HepG2 (cell line): ENCODE measurements around the gene SMC1A. TPM values are rescaled to one million over a fixed set of nuclear protein-coding genes. Genes with fewer than 3 reads are reported as not detected.

Experiments
- ATAC-seq: fragments of 200-7000 bp; cut with Tn5 transposase; 3 replicates; pipeline ENCODE4 v1.9.1; 2020; ENCODE audit warnings: mild to moderate bottlenecking, moderate library complexity
- Bru-seq: library from RNA; stranded (reverse); fragments of 400-500 nt; gene quantifications from one replicate; lab custom pipeline; 2021; lab: Mats Ljungman, UMichigan
- BruChase-seq, 2 experiments: library from RNA; stranded (reverse); fragments of 400-500 nt; gene quantifications; one replicate each; lab custom pipeline; 2021; lab: Mats Ljungman, UMichigan
- BruUV-seq: library from RNA; stranded (reverse); fragments of 400-500 nt; replicated peaks from 2 replicates; lab custom pipeline; 2021; lab: Mats Ljungman, UMichigan
- CTCF ChIA-PET: fragments of 300-600 bp; formaldehyde crosslinking; extraction: SDS; loops from one replicate; lab custom pipeline; 2021; ENCODE audit warnings: low total read pairs, inconsistent platforms, low intra/inter-chr PET ratio; lab: Yijun Ruan, JAX
- POLR2A ChIA-PET: fragments of 350-600 bp; sonication (Branson Sonifier 250); formaldehyde crosslinking; loops from one replicate; lab custom pipeline; 2020; ENCODE audit warnings: antibody characterized with exemption, inconsistent platforms; lab: Yijun Ruan, JAX
- DNase-seq: peaks from one replicate; pipeline ENCODE4 v3.0.0-alpha.2; 2015; ENCODE audit warnings: low spot score
- FAIRE-seq: peaks from 3 replicates; lab custom pipeline; 2011; peaks lifted over from hg19 to GRCh38; lab: Jason Lieb, UNC
- H2AFZ ChIP-seq: one replicate; pipeline ENCODE4 v1.6.1; 2011; ENCODE audit warnings: low read length, inconsistent platforms
- H3K27ac ChIP-seq: fragments of 300-600 bp; 3 replicates; pipeline ENCODE4 v1.8.0; 2011; ENCODE audit warnings: mixed run types, mild to moderate bottlenecking, mixed read lengths, low read length, inconsistent platforms; ENCODE audit not compliant: insufficient read depth; ENCODE audit errors: extremely low read length
- H3K27me3 ChIP-seq, 2 experiments: fragments of 200-600 bp in 1 of 2; 2 replicates in 1 of 2; 3 replicates in 1 of 2; pipeline versions ENCODE4 v1.6.0 to v1.8.0; 2011; ENCODE audit warnings: low read length in 2 of 2, mild to moderate bottlenecking in 2 of 2, moderate library complexity in 2 of 2, inconsistent platforms in 1 of 2; ENCODE audit not compliant: insufficient read depth in 2 of 2, control insufficient read depth in 1 of 2
- H3K36me3 ChIP-seq, 2 experiments: fragments of 200-600 bp in 1 of 2; replicated peaks in 1 of 2; 2 replicates in 1 of 2; 3 replicates in 1 of 2; pipeline versions ENCODE4 v1.5.1 to v1.8.0; 2011; ENCODE audit warnings: low read length in 2 of 2, inconsistent platforms in 1 of 2; ENCODE audit not compliant: insufficient read depth in 2 of 2, control insufficient read depth in 1 of 2
- H3K4me1 ChIP-seq: 2 replicates; pipeline ENCODE4 v1.5.1; 2012; ENCODE audit warnings: low read length, inconsistent platforms; ENCODE audit not compliant: insufficient read depth
- H3K4me2 ChIP-seq: 2 replicates; pipeline ENCODE4 v1.6.0; 2011; ENCODE audit warnings: low read depth, low read length, inconsistent platforms
- H3K4me3 ChIP-seq, 3 experiments: fragments of 200-600 bp in 1 of 3; sonication (generic), shearing (Covaris generic) in 1 of 3; replicated peaks in 1 of 3; 2 replicates each; pipeline ENCODE4 v1.5.1; 2011 to 2016; ENCODE audit warnings: low read length in 3 of 3, inconsistent platforms in 2 of 3, low read depth in 2 of 3, mild to moderate bottlenecking in 2 of 3, control low read depth in 1 of 3, mixed read lengths in 1 of 3; ENCODE audit not compliant: insufficient read depth in 1 of 3
- H3K79me2 ChIP-seq: one replicate; pipeline ENCODE4 v1.6.1; 2011; ENCODE audit warnings: low read length, inconsistent platforms; ENCODE audit not compliant: insufficient read depth
- H3K9ac ChIP-seq: 2 replicates; pipeline ENCODE4 v1.6.0; 2011; ENCODE audit warnings: mild to moderate bottlenecking, low read depth, low read length, inconsistent platforms; ENCODE audit not compliant: insufficient read depth
- H3K9me3 ChIP-seq: 2 replicates; pipeline ENCODE4 v1.5.1; 2012; ENCODE audit warnings: mild to moderate bottlenecking, low read length
- H4K20me1 ChIP-seq: 2 replicates; pipeline ENCODE4 v1.6.0; 2011; ENCODE audit warnings: inconsistent platforms, mild to moderate bottlenecking, low read length, moderate library complexity; ENCODE audit not compliant: insufficient read depth
- ARNTL ChIP-seq: sonication (generic); formaldehyde crosslinking; IDR thresholded peaks from 2 replicates; pipeline ENCODE4 v1.4.0; 2020; ENCODE audit warnings: mild to moderate bottlenecking, missing genetic modification reagents
- HIC2 ChIP-seq: sonication (generic); formaldehyde crosslinking; IDR thresholded peaks from 2 replicates; pipeline ENCODE4 v1.9.0; 2022; ENCODE audit warnings: low read depth, missing genetic modification reagents
- KDM5B ChIP-seq: sonication (generic); formaldehyde crosslinking; IDR thresholded peaks from 2 replicates; pipeline ENCODE4 v1.4.0; 2020; ENCODE audit warnings: missing genetic modification reagents, mild to moderate bottlenecking, borderline replicate concordance
- RFX5 ChIP-seq: IDR thresholded peaks from 2 replicates; pipeline ENCODE4 v1.6.1; 2011; ENCODE audit warnings: low read depth, low read length, improper control_type of control experiment
- SNAI1 ChIP-seq: sonication (generic); formaldehyde crosslinking; IDR thresholded peaks from 2 replicates; pipeline ENCODE4 v1.5.0; 2020; ENCODE audit warnings: mild to moderate bottlenecking, missing genetic modification reagents, borderline replicate concordance
- SRY ChIP-seq: sonication (generic); formaldehyde crosslinking; IDR thresholded peaks from 2 replicates; pipeline ENCODE4 v1.8.0; 2022; ENCODE audit warnings: mild to moderate bottlenecking, missing genetic modification reagents
- ZEB1 ChIP-seq: IDR thresholded peaks from 2 replicates; pipeline ENCODE4 v1.6.1; 2012; ENCODE audit warnings: mild to moderate bottlenecking, low read depth, inconsistent platforms; ENCODE audit not compliant: insufficient replicate concordance
- ZMAT5 ChIP-seq: sonication (generic); formaldehyde crosslinking; IDR thresholded peaks from 2 replicates; pipeline ENCODE4 v1.5.0; 2020; ENCODE audit warnings: mild to moderate bottlenecking, low read depth, missing genetic modification reagents, borderline replicate concordance
- ZNF704 ChIP-seq: sonication (generic); formaldehyde crosslinking; IDR thresholded peaks from 2 replicates; pipeline ENCODE4 v1.8.1; 2023; ENCODE audit warnings: mild to moderate bottlenecking, inconsistent platforms, moderate library complexity, missing genetic modification reagents, borderline replicate concordance
- WGBS: methylation state at CpG from one replicate; pipeline ENCODE4 v1.1.6; 2017; ENCODE audit warnings: low lambda C conversion rate; 5-methylcytosine and 5-hydroxymethylcytosine counted together
- in situ Hi-C: cut with HindIII; loops from 2 replicates; pipeline ENCODE4 v1.10.0; 2017; ENCODE audit warnings: low pct_unique_long_range_greater_than_20kb; ENCODE audit not compliant: extremely low pct_ligation_motif_present
- intact Hi-C: fragments of 100-400 bp; cut with micrococcal nuclease; formaldehyde crosslinking; loops from one replicate; pipeline ENCODE4 v1.10.0; 2022; ENCODE audit not compliant: unreplicated experiment
- long read RNA-seq, 2 experiments: library from RNA in 1 of 2; library from polyadenylated mRNA in 1 of 2; stranded (forward) in 1 of 2; unstranded in 1 of 2; transcript quantifications; one replicate each; pipeline ENCODE4 v2.0.0, GENCODE V29; 2019 to 2022
- polyA minus RNA-seq, 3 experiments: library from RNA; depleted of rRNA, polyadenylated mRNA; stranded (reverse); fragments of >200 nt; gene quantifications; 2 replicates each; pipeline ENCODE4 v1.2.3, GENCODE V29; 2011; ENCODE audit warnings: low replicate concordance in 1 of 3
- polyA plus RNA-seq, 8 experiments: library from polyadenylated mRNA; depleted of rRNA in 3 of 8; stranded (reverse) in 7 of 8; unstranded in 1 of 8; fragments of >200 nt; fragmentation: Illumina TruSeq in 4 of 8; extraction: Trizol in 4 of 8; gene quantifications; 2 replicates each; pipeline versions ENCODE4 v1.2.1 to v1.2.3, GENCODE V29; 2011 to 2016; ENCODE audit warnings: low read depth in 4 of 8, missing spikeins in 1 of 8, mixed read lengths in 1 of 8; ENCODE audit not compliant: insufficient read depth in 1 of 8
- total RNA-seq, 5 experiments: library from RNA; depleted of rRNA; stranded (reverse); fragments of >200 nt; fragmentation: Illumina TruSeq; extraction: Trizol; gene quantifications; 2 replicates each; pipeline ENCODE4 v1.2.3, GENCODE V29; 2016; ENCODE audit warnings: low read depth in 1 of 5
- TF ChIP-seq, protein P1 (sequence below): sonication (generic); formaldehyde crosslinking; IDR thresholded peaks from 2 replicates; pipeline ENCODE4 v1.5.0; 2020; ENCODE audit warnings: missing genetic modification reagents, mild to moderate bottlenecking, borderline replicate concordance

The SMC1A gene
- total RNA-seq (2016; rRNA removed; fragmentation: Illumina TruSeq; extraction: Trizol) (46.6 and 73.4 TPM in 2 replicates), polyA plus RNA-seq (2011; rRNA removed) (9.2 and 9.4 TPM in 2 replicates), polyA minus RNA-seq (2011; rRNA and poly(A)+ RNA removed; ENCODE audit: low replicate concordance) (17.8 and 135 TPM in 2 replicates), Bru-seq, nascent RNA (percentile 70 among the genes with signal in this experiment), BruChase-seq, experiment 1, labeled RNA remaining after a 6-hour chase (percentile 84 among the genes with signal in this experiment), BruChase-seq, experiment 2, labeled RNA remaining after a 2-hour chase (percentile 82 among the genes with signal in this experiment)
- total RNA-seq (2016; cell fraction: cytosol; rRNA removed; fragmentation: Illumina TruSeq; extraction: Trizol; ENCODE audit: low read depth), result 3.3 and 3.9 TPM in 2 replicates
- 45.9 and 65.7 TPM in 2 replicates for total RNA-seq (2016; cell fraction: insoluble cytoplasmic fraction; rRNA removed; fragmentation: Illumina TruSeq; extraction: Trizol)
- total RNA-seq (2016; cell fraction: membrane; rRNA removed; fragmentation: Illumina TruSeq; extraction: Trizol), result 6.9 and 8.5 TPM in 2 replicates
- 38.2 and 39.4 TPM in 2 replicates for total RNA-seq (2016; cell fraction: nucleus; rRNA removed; fragmentation: Illumina TruSeq; extraction: Trizol)
- polyA plus RNA-seq (2011; cell fraction: cytosol; rRNA removed), result 10.7 and 12.6 TPM in 2 replicates
- 18.5 and 19.0 TPM in 2 replicates for polyA plus RNA-seq (2011; cell fraction: nucleus; rRNA removed)
- 23.8 and 26.7 TPM in 2 replicates for polyA plus RNA-seq (2012)
- 0.83 and 1.0 TPM in 2 replicates for polyA plus RNA-seq (2016; cell fraction: cytosol; fragmentation: Illumina TruSeq; extraction: Trizol; ENCODE audit: low read depth)
- polyA plus RNA-seq (2016; cell fraction: insoluble cytoplasmic fraction; fragmentation: Illumina TruSeq; extraction: Trizol; ENCODE audit: low read depth), result 34.9 and 53.3 TPM in 2 replicates
- polyA plus RNA-seq (2016; cell fraction: membrane; fragmentation: Illumina TruSeq; extraction: Trizol; ENCODE audit: low read depth), result 2.6 and 3.4 TPM in 2 replicates
- polyA plus RNA-seq (2016; cell fraction: nucleus; fragmentation: Illumina TruSeq; extraction: Trizol; ENCODE audit: insufficient read depth, low read depth), result 42.0 TPM in 2 replicates
- 20.4 and 24.1 TPM in 2 replicates for polyA minus RNA-seq (2011; cell fraction: cytosol; rRNA and poly(A)+ RNA removed)
- polyA minus RNA-seq (2011; cell fraction: nucleus; rRNA and poly(A)+ RNA removed), result 20.1 and 23.1 TPM in 2 replicates
- long read RNA-seq, experiment 1, full-length matches to known transcripts, result 1 of 41 reads
- long read RNA-seq, experiment 1, partial matches to known transcripts, result 27 of 41 reads
- long read RNA-seq, experiment 1, other reads (novel, unspliced or antisense), result 13 of 41 reads
- long read RNA-seq, experiment 2, partial matches to known transcripts, result 12 of 37 reads
- long read RNA-seq, experiment 2, other reads (novel, unspliced or antisense), result 25 of 37 reads

GRCh38 chrX:53422086-53422860 lies at the start of gene SMC1A:
TSS of gene SMC1A (minus strand) at chrX:53422654. CDS start at chrX:53422600, 54 bp downstream.
- no peaks in the 10 kb centered on the region for H3K9me3 ChIP-seq
- intact Hi-C loops, result loop anchor here (5.0 kb wide), 1 partner anchor 195 kb away; the partner anchor contains the start of gene KDM5C
- H3K27ac ChIP-seq, result peak within 1 kb of the TSS; percentile 94
- ATAC-seq (peak; percentile 94), DNase-seq (peak; percentile 87), FAIRE-seq (peak; percentile 97)
- H2AFZ ChIP-seq, result no peak within 1 kb of the TSS
- peak within 1 kb of the TSS; percentile 73 to 80 (median 80) for H3K4me3 ChIP-seq
- H3K4me2 ChIP-seq, result peak within 1 kb of the TSS; percentile 86
- no peaks in the 10 kb centered on the region for H3K27me3 ChIP-seq
- peaks cover 16% of the 10 kb centered on the region for H3K4me1 ChIP-seq
- CTCF ChIA-PET, result no interaction called here
- H3K79me2 ChIP-seq, result peaks cover 32% of the 10 kb centered on the region
- BruUV-seq, result no TSS peak
- POLR2A ChIA-PET, result interaction anchor here (0.6 to 1.7 kb wide), 5 partner anchors 18 to 261 kb away, joined by 3 to 5 read pairs (median 4); no protein-coding TSS in a partner anchor
- H3K36me3 ChIP-seq, result no peaks in the 10 kb centered on the region
- in situ Hi-C loops, result no loop called here
- 0% methylated on average over 2 of the region's 75 CpGs for WGBS
- H4K20me1 ChIP-seq, result peaks cover 12% of the 10 kb centered on the region; the same call in 1 of the 2 replicates
- peak within 1 kb of the TSS; percentile 89 for H3K9ac ChIP-seq
- TF ChIP-seq SRY (no peak), HIC2 (no peak), ZEB1 (no peak), RFX5 (no peak), ARNTL (no peak), SNAI1 (CRISPR knock-in tag) (no peak), ZNF704 (CRISPR knock-in tag) (no peak), ZMAT5 (CRISPR knock-in tag) (no peak), KDM5B (CRISPR knock-in tag) (peak; percentile 38; the same call in 1 of the 2 replicates)
- TF ChIP-seq, protein P1, sequence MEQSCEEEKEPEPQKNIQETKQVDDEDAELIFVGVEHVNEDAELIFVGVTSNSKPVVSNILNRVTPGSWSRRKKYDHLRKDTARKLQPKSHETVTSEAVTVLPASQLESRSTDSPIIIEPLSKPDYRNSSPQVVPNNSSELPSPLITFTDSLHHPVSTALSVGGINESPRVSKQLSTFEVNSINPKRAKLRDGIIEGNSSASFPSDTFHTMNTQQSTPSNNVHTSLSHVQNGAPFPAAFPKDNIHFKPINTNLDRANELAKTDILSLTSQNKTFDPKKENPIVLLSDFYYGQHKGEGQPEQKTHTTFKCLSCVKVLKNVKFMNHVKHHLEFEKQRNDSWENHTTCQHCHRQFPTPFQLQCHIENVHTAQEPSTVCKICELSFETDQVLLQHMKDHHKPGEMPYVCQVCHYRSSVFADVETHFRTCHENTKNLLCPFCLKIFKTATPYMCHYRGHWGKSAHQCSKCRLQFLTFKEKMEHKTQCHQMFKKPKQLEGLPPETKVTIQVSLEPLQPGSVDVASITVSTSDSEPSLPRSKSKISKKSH, result no peak
